Measurements from ENCODE around the gene LY6G6F. TPM values are rescaled to one million over a fixed set of nuclear protein-coding genes. Genes with fewer than 3 reads are reported as not detected.

LY6G6F gene
- total and polyA plus RNA-seq, 9 donors: not detected

- Histone ChIP-seq H3K36me3 (no peaks in the 10 kb centered on the region), H3K4me1 (ENCODE audit: insufficient read depth) (peaks cover 8% of the 10 kb centered on the region), H3K4me3 (no peak overlapping the region), H3K27me3 (no peaks in the 10 kb centered on the region), H3K9me3 (no peaks in the 10 kb centered on the region), H3K27ac (no peak overlapping the region)
- WGBS, 3 donors: 44 to 50% (median 46%) methylated on average over 3 of the region's 3 CpGs
- intact Hi-C loops (cut with DNase I): no loop called here
- no peak for DNase-seq
- TF ChIP-seq POLR2A (IDR thresholded peaks at IDR 0.05) (no peak), CTCF (IDR thresholded peaks at IDR 0.05) (no peak)
These were observed 9.1 kb upstream of the LY6G6F start for GRCh38 chr6:31697555-31697954.

GRCh38 chr6:31700740-31701401 is 5.8 kb upstream of the LY6G6F start:
- Histone ChIP-seq H3K4me3 (no peak overlapping the region), H3K27me3 (no peaks in the 10 kb centered on the region), H3K36me3 (no peaks in the 10 kb centered on the region), H3K27ac (no peak overlapping the region), H3K4me1 (ENCODE audit: insufficient read depth) (peaks cover 11% of the 10 kb centered on the region), H3K9me3 (no peaks in the 10 kb centered on the region)
- WGBS, 3 donors: 86 to 89% (median 87%) methylated on average over 5 of the region's 5 CpGs
- no peak for DNase-seq
- intact Hi-C loops (cut with DNase I): no loop called here
- TF ChIP-seq CTCF (IDR thresholded peaks at IDR 0.05) (no peak), EP300 (IDR thresholded peaks at IDR 0.05) (no peak), POLR2A (IDR thresholded peaks at IDR 0.05) (no peak)

- peak in 1 of 5 donors; percentile 33 for DNase-seq
- Histone ChIP-seq H3K4me3 (peak overlapping the region; percentile 58), H3K27me3 (no peaks in the 10 kb centered on the region), H3K36me3 (no peaks in the 10 kb centered on the region), H3K27ac (peak overlapping the region; percentile 87 to 99), H3K4me1 (ENCODE audit: insufficient read depth) (peaks cover 11% of the 10 kb centered on the region), H3K9me3 (no peaks in the 10 kb centered on the region)
- 23 to 31% (median 23%) methylated on average over 7 of the region's 7 CpGs for WGBS, 3 donors
- no peak for TF ChIP-seq CTCF (IDR thresholded peaks at IDR 0.05)
- TF ChIP-seq EP300 (IDR thresholded peaks at IDR 0.05): no peak
- TF ChIP-seq POLR2A (IDR thresholded peaks at IDR 0.05): no peak
- intact Hi-C loops (cut with DNase I): loop anchor here in 1 of 4 donors (2.0 kb wide), 1 partner anchor 27 kb away; the partner anchor contains the start of gene DDAH2
These were observed 4.8 kb upstream of the LY6G6F start for GRCh38 chr6:31701666-31702404.

GRCh38 chr6:31702405-31702818 is 4.3 kb upstream of the LY6G6F start:
- H3K27me3 ChIP-seq: no peaks in the 10 kb centered on the region
- H3K4me3 ChIP-seq: peak overlapping the region; percentile 58
- WGBS, 3 donors: 0% methylated on average over 10 of the region's 10 CpGs
- TF ChIP-seq CTCF (IDR thresholded peaks at IDR 0.05): no peak
- no peak for TF ChIP-seq EP300 (IDR thresholded peaks at IDR 0.05)
- no peak for TF ChIP-seq POLR2A (IDR thresholded peaks at IDR 0.05)
- H3K27ac ChIP-seq: peak overlapping the region; percentile 87 to 99
- no peaks in the 10 kb centered on the region for H3K36me3 ChIP-seq
- DNase-seq: no peak
- peaks cover 11% of the 10 kb centered on the region for H3K4me1 ChIP-seq (ENCODE audit: insufficient read depth)
- intact Hi-C loops (cut with DNase I): loop anchor here in 1 of 4 donors (2.0 kb wide), 1 partner anchor 26 kb away; the partner anchor contains the start of gene DDAH2
- H3K9me3 ChIP-seq: no peaks in the 10 kb centered on the region

Measured in ovary (tissue), 9 donors.